Measurements from ENCODE around the gene PGLYRP4. TPM values are rescaled to one million over a fixed set of nuclear protein-coding genes. Genes with fewer than 3 reads are reported as not detected.

Gene PGLYRP4
- total and polyA plus RNA-seq, 12 donors, result not detected

DNA sequence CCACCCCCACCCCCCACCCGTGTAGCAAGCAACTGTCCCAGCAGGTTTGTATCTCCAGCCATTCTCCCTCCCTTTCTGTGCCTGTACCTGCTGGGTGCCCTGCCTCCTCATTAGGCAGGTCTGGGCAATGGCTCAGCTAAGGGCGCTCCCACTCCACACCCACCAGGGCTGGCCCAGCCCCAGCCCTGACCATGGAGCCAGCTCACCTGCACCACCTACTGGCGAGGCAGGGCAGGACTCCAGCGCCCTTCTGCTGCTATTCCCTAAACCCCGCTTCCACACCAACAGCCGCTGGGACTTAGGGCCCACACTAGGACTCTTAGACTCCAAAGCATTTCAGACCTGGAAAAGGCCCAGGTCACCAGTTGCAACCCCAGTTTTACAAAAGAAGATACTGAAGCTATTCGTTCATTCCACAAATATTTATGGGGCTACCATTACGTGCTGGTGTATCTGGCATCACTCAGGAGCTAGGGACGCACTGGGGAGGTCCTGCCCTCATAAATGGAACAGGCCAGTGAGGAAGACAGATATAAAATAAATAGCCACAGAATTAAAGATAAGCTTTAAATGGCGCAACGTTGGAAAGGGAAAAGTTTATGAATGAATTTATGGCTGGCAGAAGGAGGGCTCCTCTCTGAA is 59.9 kb downstream of the PGLYRP4 start:
- 60 to 63% methylated on average over 11 of the region's 11 CpGs for WGBS, 2 donors
- DNase-seq (no peak), ATAC-seq (no peak)
- Histone ChIP-seq H3K4me3 (no peak overlapping the region), H3K27me3 (peaks cover 0 to 45% (median 15%) of the 10 kb centered on the region in 7 donors), H3K36me3 (no peaks in the 10 kb centered on the region), H3K9me3 (no peaks in the 10 kb centered on the region), H3K27ac (no peak overlapping the region), H3K4me1 (no peaks in the 10 kb centered on the region)
- TF ChIP-seq, protein P1, sequence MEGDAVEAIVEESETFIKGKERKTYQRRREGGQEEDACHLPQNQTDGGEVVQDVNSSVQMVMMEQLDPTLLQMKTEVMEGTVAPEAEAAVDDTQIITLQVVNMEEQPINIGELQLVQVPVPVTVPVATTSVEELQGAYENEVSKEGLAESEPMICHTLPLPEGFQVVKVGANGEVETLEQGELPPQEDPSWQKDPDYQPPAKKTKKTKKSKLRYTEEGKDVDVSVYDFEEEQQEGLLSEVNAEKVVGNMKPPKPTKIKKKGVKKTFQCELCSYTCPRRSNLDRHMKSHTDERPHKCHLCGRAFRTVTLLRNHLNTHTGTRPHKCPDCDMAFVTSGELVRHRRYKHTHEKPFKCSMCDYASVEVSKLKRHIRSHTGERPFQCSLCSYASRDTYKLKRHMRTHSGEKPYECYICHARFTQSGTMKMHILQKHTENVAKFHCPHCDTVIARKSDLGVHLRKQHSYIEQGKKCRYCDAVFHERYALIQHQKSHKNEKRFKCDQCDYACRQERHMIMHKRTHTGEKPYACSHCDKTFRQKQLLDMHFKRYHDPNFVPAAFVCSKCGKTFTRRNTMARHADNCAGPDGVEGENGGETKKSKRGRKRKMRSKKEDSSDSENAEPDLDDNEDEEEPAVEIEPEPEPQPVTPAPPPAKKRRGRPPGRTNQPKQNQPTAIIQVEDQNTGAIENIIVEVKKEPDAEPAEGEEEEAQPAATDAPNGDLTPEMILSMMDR (IDR thresholded peaks at IDR 0.05), result peak in 3 of 9 donors; percentile 10 to 47 (median 17)
- intact Hi-C loops (cut with DNase I), result no loop called here

Other genes with a start within 250 kb of the PGLYRP4 start
- not detected for gene SPRR2F, start 235.3 kb downstream of the PGLYRP4 start, total RNA-seq
- not detected for gene SPRR2F, start 235.3 kb downstream of the PGLYRP4 start, polyA plus RNA-seq
- gene SPRR2G, start 198.0 kb downstream of the PGLYRP4 start, total RNA-seq, result not detected
- not detected for gene SPRR2G, start 198.0 kb downstream of the PGLYRP4 start, polyA plus RNA-seq
- gene LELP1, start 145.4 kb downstream of the PGLYRP4 start, total RNA-seq, result not detected
- not detected for gene LELP1, start 145.4 kb downstream of the PGLYRP4 start, polyA plus RNA-seq
- gene PRR9, start 131.3 kb downstream of the PGLYRP4 start, total RNA-seq, result not detected
- gene PRR9, start 131.3 kb downstream of the PGLYRP4 start, polyA plus RNA-seq, result not detected
- gene LORICRIN, start 89.2 kb downstream of the PGLYRP4 start, total RNA-seq, result not detected
- gene LORICRIN, start 89.2 kb downstream of the PGLYRP4 start, polyA plus RNA-seq, result not detected
- not detected for gene PGLYRP3, start 35.9 kb downstream of the PGLYRP4 start, total RNA-seq
- not detected for gene PGLYRP3, start 35.9 kb downstream of the PGLYRP4 start, polyA plus RNA-seq
- 100 to 1,000 TPM in 3 of 10 donors, 10 to 100 TPM in 6, 1 to 10 TPM in 1; 9.9 to 182 (median 36.0) TPM for gene S100A9, start 9.0 kb upstream of the PGLYRP4 start, total RNA-seq
- 100 to 1,000 TPM; 111 to 177 TPM for gene S100A9, start 9.0 kb upstream of the PGLYRP4 start, polyA plus RNA-seq
- gene S100A12, start 26.8 kb upstream of the PGLYRP4 start, total RNA-seq, result 10 to 100 TPM in 1 of 10 donors, 1 to 10 TPM in 6, under 1 TPM in 2, not detected in 1; 0.49 to 12.9 (median 1.9) TPM
- 1 to 10 TPM; 4.6 to 6.2 TPM for gene S100A12, start 26.8 kb upstream of the PGLYRP4 start, polyA plus RNA-seq
- gene S100A8, start 42.2 kb upstream of the PGLYRP4 start, total RNA-seq, result 100 to 1,000 TPM in 1 of 10 donors, 10 to 100 TPM in 7, 1 to 10 TPM in 2; 6.2 to 105 (median 24.5) TPM
- 10 to 100 TPM; 73.6 to 79.2 TPM for gene S100A8, start 42.2 kb upstream of the PGLYRP4 start, polyA plus RNA-seq
- not detected for gene S100A7A, start 67.7 kb upstream of the PGLYRP4 start, total RNA-seq
- not detected for gene S100A7A, start 67.7 kb upstream of the PGLYRP4 start, polyA plus RNA-seq
- not detected for gene S100A7, start 111.8 kb upstream of the PGLYRP4 start, total RNA-seq
- gene S100A7, start 111.8 kb upstream of the PGLYRP4 start, polyA plus RNA-seq, result under 1 TPM in 1 of 2 donors, not detected in 1; 0.20 TPM
- 100 to 1,000 TPM; 237 to 385 (median 294) TPM for gene S100A6, start 187.2 kb upstream of the PGLYRP4 start, total RNA-seq
- 1,000 to 10,000 TPM in 1 of 2 donors, 100 to 1,000 TPM in 1; 630 to 2,261 TPM for gene S100A6, start 187.2 kb upstream of the PGLYRP4 start, polyA plus RNA-seq
- gene S100A5, start 192.1 kb upstream of the PGLYRP4 start, total RNA-seq, result not detected
- not detected for gene S100A5, start 192.1 kb upstream of the PGLYRP4 start, polyA plus RNA-seq
- 100 to 1,000 TPM in 2 of 10 donors, 10 to 100 TPM in 8; 29.4 to 166 (median 68.1) TPM for gene S100A4, start 197.0 kb upstream of the PGLYRP4 start, total RNA-seq
- gene S100A4, start 197.0 kb upstream of the PGLYRP4 start, polyA plus RNA-seq, result 100 to 1,000 TPM; 196 to 755 TPM
- 1 to 10 TPM in 3 of 10 donors, under 1 TPM in 1, not detected in 6; 0.30 to 2.9 (median 1.9) TPM for gene S100A3, start 200.4 kb upstream of the PGLYRP4 start, total RNA-seq
- gene S100A3, start 200.4 kb upstream of the PGLYRP4 start, polyA plus RNA-seq, result 1 to 10 TPM; 2.4 to 6.3 TPM
- 1 to 10 TPM in 9 of 10 donors, not detected in 1; 1.2 to 4.5 (median 3.1) TPM for gene S100A2, start 217.0 kb upstream of the PGLYRP4 start, total RNA-seq
- 1 to 10 TPM; 2.2 to 7.4 TPM for gene S100A2, start 217.0 kb upstream of the PGLYRP4 start, polyA plus RNA-seq

Data from heart right ventricle (tissue), 16 donors.